Neural progenitor cell (in vitro differentiated cells): ENCODE data around the gene ARHGAP26.

ENCODE experiments used
- CTCF ChIP-seq: fragments of 200-600 bp; sonication (generic); IDR thresholded peaks from 2 replicates; pipeline ENCODE4 v1.5.1; 2017; ENCODE audit warnings: antibody characterized with exemption, mild to moderate bottlenecking
- EZH2 ChIP-seq: fragments of 200-600 bp; sonication (generic); IDR thresholded peaks from 2 replicates; pipeline ENCODE4 v1.6.1; 2017; ENCODE audit warnings: antibody characterized with exemption, mild to moderate bottlenecking, moderate library complexity
- EZH2phosphoT487 ChIP-seq: fragments of 200-600 bp; sonication (generic); IDR thresholded peaks from 2 replicates; pipeline ENCODE4 v1.6.1; 2017; ENCODE audit warnings: antibody characterized with exemption

DNA sequence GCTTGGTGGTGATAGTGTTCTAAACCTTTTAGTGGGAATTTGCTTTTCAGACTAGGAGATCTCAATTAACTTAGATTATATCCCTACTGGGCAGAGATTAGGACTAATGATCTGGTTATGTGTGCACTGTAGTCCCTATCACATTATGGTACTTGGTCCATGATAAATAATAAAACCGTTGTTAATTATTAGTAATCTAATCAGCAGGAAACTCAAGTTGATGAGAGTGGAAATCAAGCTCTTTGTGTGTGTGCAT lies 262.3 kb downstream of the ARHGAP26 start:
- TF ChIP-seq CTCF (no peak), EZH2 (no peak), EZH2phosphoT487 (no peak)
